Renal cortex interstitium (tissue), 11 donors: ENCODE results near the gene TBL1X. TPM values are rescaled to one million over a fixed set of nuclear protein-coding genes. Genes with fewer than 3 reads are reported as not detected.
A peak's percentile ranks its signal among the peaks of the same experiment; 100 is the strongest.

Experiments
- DNase-seq, 11 donors: peaks; one replicate each; pipeline ENCODE4 v3.0.0-alpha.2; 2013; ENCODE audit warnings: low read depth in 9 of 11, low spot score in 4 of 11; ENCODE audit errors: extremely low read depth in 1 of 11
- polyA plus RNA-seq, 3 donors: library from polyadenylated mRNA; unstranded; fragments of 120-200 nt; gene quantifications; one replicate each; pipeline ENCODE4 v1.2.1, GENCODE V29; 2013; ENCODE audit not compliant: insufficient read length in 3 of 3

Gene TBL1X
- polyA plus RNA-seq, 3 donors: 26.9 to 29.1 (median 27.1) TPM

- DNase-seq: no peak
Measured at GRCh38 chrX:9704876-9705465, 240.1 kb downstream of the TBL1X start.

DNA sequence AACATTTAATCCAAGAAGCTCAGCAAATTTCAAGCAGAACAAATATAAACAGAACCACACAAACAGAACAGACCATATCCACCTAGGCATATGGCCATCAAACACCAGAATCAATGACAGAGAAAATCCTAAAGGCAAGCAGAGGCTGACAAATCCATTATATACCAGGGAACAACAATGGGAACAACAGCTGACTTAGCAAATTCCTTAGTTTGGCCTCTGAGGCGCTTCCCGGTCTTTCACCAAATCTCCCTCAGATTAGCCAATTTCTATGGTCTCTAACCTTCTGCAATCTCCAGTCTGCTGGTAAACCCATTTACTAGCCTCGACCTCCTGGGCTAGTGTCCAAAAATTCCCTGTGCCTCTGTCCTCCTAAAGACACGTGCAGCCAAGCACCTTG, 241.6 kb downstream of the TBL1X start:
- DNase-seq: no peak

DNA sequence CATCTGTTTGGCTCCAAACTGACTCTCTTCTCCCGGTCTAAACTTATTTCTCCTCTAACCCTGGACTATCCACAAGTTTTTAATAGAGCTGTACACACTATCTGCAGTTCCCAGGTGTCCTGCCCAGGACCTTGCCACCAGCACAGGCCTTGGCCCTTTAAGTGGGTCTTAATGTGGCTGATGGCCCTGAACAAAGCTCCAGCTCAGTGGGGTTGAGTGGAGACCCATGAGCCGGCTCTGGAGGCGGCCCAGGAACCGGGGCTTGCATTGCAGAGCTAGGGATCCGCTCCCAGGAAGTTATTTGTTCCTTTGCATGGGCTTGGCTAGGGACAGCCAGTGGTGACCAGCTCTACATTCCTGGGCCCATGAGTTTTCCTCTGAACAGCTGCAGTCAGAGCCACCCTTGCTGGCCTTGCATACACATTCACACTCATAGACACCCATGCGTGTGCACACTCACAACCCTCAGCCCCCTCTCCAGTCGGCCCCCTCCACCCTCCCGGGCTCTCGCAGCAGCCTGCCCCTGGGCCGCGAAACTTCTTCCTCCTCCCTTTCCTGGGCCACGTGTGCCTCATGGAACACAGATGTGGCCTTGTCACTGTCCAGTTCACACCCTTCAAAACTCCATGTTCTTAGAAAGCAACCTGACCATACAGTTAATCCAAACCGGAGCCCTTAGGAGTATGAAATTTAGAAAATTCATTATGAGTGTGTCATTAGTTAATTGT, 242.6 kb downstream of the TBL1X start:
- DNase-seq: no peak

DNA sequence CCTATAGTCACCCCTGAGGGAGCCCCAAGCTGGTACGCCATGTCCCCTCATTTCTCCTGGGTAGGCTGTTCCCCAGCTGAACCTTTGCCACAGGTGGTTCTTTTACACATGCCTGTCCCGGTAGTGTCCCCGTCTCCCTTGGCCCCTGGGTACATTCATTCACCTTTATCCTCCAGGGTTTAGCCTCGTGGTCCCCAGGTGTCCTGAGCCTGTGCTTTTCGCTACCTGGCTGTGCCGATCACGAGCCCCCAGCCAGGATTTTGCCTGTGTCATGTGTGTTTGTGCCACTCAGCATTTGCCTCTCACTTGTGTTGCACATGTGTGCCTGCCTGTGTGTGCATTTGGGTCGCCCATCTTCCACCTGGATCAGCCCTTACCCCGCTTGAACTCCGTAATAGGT, 243.2 kb downstream of the TBL1X start:
- no peak for DNase-seq

GRCh38 chrX:9708923-9709553, 244.2 kb downstream of the TBL1X start:
- peak; percentile 36 to 73 (median 57) for DNase-seq

- no peak for DNase-seq
Measured at GRCh38 chrX:9710332-9710731, 245.5 kb downstream of the TBL1X start.

GRCh38 chrX:9717376-9717775, 252.5 kb downstream of the TBL1X start:
- no peak for DNase-seq

DNA sequence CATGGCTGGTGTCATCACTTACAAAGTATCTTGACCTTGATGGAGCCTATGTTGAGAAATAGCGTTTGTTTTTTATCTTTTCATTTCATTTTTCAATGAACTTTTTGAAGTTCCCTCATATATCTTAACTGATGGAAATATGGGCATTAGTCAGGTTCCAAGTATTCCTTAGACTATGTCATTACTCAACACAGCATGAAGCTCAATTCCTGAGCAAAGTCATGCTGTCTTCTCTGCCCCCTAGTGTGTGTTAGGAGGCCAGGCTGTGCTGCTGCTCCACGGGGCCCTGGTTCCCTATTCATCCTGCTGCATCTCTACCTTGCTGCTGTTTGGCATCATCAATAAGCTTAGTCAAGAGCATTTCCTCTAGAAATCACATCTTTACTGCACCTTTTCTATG, 259.9 kb downstream of the TBL1X start:
- DNase-seq: no peak

GRCh38 chrX:9728261-9728660, 263.4 kb downstream of the TBL1X start:
- DNase-seq: no peak

DNA sequence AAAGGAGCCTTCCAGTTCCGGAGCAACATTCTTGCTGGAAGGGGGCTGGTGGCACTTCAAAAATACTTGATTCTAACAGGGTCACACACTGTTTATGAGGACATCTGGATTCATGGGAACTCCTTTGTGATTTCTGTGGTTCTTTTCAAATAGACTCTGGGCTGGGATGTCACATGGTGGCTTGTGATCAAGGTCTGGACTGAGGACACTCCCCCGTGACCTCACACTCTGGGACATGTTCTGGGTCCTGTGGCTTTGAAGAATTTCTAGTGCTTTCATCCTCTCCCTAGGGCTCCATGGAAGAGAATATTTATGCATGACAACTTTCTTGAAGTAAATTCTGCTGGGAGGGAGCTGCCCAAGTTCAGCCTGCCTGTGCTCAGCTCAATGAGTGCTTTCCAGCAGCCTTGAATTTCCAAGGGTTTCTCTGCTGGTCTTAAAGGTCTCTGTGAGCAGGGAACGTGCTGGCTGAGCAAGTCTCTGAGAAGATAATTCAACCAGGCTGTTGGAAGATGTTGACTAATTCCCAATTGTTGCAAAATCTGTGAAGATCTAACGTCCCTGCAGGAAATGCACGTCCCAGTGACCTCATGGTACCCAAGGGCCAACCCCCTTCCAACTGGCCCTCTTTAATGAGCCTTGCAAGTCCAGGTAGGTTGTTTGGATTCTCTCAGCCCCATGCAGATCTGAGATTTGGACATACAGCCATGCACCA, 264.5 kb downstream of the TBL1X start:
- DNase-seq: no peak

DNA sequence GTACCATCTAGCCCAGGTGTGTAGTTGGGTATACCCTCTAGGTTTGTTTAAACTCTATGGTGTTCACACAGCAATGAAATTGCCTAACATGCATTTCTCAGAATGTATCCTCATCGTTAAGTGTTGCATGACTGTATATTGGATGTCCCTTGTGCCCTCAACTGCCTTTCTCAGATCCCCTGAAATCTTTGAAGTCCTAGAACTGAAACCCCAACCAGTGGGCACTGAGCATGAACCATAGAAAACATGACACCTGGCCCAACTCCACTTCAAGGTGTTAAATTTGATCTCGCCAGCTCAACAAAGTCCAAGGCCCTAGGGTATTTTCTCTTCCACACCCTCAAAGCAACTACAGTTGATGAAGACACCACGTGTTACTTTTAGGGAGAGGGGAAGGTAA, 265.2 kb downstream of the TBL1X start:
- DNase-seq: no peak

GRCh38 chrX:9730752-9731151, 265.9 kb downstream of the TBL1X start:
- no peak for DNase-seq

GRCh38 chrX:9737363-9737762, 272.5 kb downstream of the TBL1X start:
- DNase-seq: no peak

GRCh38 chrX:9738151-9738550, 273.3 kb downstream of the TBL1X start:
- DNase-seq: peak in 2 of 11 donors; percentile 9 to 20

DNA sequence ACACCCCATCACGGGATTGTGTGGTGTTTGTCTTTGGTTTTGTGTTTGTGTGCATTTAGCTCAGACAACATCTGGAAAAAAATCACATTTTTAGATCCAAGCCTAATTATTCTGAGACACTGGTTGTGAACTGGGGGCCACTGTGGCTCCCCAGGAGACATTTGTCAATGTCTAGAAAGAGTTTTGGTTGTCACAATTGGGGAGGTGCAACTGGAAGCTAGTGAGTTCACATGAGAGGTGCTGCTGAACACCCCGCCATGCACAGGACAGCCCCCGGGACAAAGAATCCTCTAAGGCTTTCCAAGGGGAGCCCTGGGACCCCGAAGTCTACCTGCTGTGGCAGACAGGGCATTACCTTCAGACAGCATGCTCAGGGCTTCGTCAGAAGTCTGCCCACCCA, 274.3 kb downstream of the TBL1X start:
- DNase-seq: no peak

GRCh38 chrX:9745417-9746115, 280.7 kb downstream of the TBL1X start:
- DNase-seq: no peak

GRCh38 chrX:9746148-9746888, 281.5 kb downstream of the TBL1X start:
- no peak for DNase-seq

DNA sequence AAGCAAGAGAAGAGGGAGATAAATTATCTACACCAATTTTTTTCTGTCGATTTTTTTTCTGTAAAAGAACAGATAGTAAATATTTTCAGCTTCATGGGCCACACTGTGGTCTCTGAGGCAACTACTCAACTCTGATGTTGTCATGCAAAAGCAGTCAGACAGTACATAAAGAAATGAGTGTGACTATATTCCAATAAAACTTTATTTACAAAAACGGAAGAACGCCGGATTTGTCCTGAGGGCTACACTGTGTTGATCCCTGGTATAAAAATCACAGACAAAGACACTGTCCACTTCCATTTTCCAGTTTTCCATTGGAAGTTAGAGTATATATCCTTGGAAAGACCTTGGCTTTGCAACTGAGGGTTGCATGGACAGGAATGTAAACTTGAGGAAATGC, 282.8 kb downstream of the TBL1X start:
- no peak for DNase-seq
